ENCODE data around the gene SDC1.

DNA sequence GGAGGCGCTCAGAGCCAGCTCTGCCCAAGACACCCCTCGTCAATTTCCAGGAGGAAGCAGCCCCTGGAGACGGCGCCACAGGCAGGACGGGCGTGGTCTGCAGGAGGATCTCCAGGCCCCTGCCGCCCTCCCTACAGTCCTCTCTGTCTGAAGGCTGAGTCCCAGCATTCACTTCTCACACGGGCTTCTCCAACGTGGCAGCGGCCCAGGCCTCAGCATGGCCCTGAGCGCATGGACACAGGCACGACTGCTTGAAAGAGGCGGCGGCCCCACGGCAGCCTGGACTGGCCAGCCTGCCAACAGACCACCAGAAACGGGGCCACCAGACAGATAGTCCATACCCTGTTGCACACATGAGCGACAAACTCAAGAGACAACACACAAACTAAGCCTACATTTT lies 23.3 kb downstream of the SDC1 start:
- TF ChIP-seq, protein P1, sequence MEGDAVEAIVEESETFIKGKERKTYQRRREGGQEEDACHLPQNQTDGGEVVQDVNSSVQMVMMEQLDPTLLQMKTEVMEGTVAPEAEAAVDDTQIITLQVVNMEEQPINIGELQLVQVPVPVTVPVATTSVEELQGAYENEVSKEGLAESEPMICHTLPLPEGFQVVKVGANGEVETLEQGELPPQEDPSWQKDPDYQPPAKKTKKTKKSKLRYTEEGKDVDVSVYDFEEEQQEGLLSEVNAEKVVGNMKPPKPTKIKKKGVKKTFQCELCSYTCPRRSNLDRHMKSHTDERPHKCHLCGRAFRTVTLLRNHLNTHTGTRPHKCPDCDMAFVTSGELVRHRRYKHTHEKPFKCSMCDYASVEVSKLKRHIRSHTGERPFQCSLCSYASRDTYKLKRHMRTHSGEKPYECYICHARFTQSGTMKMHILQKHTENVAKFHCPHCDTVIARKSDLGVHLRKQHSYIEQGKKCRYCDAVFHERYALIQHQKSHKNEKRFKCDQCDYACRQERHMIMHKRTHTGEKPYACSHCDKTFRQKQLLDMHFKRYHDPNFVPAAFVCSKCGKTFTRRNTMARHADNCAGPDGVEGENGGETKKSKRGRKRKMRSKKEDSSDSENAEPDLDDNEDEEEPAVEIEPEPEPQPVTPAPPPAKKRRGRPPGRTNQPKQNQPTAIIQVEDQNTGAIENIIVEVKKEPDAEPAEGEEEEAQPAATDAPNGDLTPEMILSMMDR (conservative IDR thresholded peaks at IDR 0.05 in 1 of 2, IDR thresholded peaks at IDR 0.05 in 1 of 2; ENCODE audit: extremely low read depth in 1 of 2, insufficient read depth in 1 of 2, low read depth in 1 of 2, low read length in 2 of 2): no peak
- TF ChIP-seq EZH2 (IDR thresholded peaks at IDR 0.05; ENCODE audit: borderline replicate concordance, low read length): no peak

All from mammary epithelial cell (primary cell).